Fibroblast of villous mesenchyme (primary cell): ENCODE data around the gene EPHA7. TPM values are rescaled to one million over a fixed set of nuclear protein-coding genes. Genes with fewer than 3 reads are reported as not detected.

Source experiments
- DNase-seq: peaks from one replicate; pipeline ENCODE4 v3.0.0-alpha.2; 2010; ENCODE audit warnings: low read depth
- H3K4me3 ChIP-seq: 2 replicates; pipeline ENCODE4 v1.5.1; 2011; ENCODE audit warnings: low read depth, mild to moderate bottlenecking, low read length
- total RNA-seq: library from RNA; depleted of rRNA; stranded (reverse); fragments of >200 nt; gene quantifications from 2 replicates; pipeline ENCODE4 v1.2.3, GENCODE V29; 2012
- TF ChIP-seq, protein P1 (sequence below): IDR thresholded peaks from 2 replicates; pipeline ENCODE4 v1.5.1; 2012; ENCODE audit warnings: low read depth, mild to moderate bottlenecking, low read length; ENCODE audit not compliant: insufficient read depth

Gene EPHA7
- total RNA-seq, 1 donor, result 0.43 TPM

DNA sequence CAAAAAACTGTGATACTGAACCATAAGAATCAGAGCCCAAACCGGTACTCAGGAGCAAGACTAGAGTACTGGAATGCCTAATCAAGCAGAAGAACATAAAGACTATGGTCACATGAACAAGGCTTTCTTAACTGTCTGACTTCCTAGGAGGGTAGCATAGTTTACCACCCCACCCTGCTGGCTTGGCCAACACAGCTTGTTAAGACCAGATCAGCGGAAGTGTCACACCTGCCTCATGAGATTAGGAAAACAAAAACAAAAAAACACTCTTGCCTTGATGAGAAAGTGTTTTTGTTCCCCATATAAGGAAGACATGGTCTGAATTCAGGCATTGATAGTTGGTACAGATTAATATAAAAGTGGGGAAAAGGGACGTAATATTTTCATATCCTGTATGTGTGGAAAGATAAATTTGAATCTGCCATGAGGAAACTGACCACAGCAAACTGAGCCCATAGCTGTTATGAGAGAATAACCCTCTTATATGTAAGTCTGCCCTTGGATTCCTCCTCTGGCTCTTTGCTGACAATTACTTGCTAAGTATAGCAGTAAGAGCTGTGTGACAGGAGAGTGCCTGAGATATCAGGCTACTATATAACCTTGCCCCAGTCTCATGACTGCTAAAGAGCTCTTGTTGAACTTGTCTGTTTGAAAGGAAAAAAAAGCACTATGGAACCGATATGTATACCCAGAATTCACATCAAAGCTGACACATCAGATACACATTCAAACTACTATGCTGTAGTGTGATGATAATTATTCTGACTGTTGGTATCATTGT is 197.1 kb downstream of the EPHA7 start:
- TF ChIP-seq, protein P1, sequence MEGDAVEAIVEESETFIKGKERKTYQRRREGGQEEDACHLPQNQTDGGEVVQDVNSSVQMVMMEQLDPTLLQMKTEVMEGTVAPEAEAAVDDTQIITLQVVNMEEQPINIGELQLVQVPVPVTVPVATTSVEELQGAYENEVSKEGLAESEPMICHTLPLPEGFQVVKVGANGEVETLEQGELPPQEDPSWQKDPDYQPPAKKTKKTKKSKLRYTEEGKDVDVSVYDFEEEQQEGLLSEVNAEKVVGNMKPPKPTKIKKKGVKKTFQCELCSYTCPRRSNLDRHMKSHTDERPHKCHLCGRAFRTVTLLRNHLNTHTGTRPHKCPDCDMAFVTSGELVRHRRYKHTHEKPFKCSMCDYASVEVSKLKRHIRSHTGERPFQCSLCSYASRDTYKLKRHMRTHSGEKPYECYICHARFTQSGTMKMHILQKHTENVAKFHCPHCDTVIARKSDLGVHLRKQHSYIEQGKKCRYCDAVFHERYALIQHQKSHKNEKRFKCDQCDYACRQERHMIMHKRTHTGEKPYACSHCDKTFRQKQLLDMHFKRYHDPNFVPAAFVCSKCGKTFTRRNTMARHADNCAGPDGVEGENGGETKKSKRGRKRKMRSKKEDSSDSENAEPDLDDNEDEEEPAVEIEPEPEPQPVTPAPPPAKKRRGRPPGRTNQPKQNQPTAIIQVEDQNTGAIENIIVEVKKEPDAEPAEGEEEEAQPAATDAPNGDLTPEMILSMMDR, result no peak
- DNase-seq, result no peak
- no peak overlapping the region for H3K4me3 ChIP-seq

DNA sequence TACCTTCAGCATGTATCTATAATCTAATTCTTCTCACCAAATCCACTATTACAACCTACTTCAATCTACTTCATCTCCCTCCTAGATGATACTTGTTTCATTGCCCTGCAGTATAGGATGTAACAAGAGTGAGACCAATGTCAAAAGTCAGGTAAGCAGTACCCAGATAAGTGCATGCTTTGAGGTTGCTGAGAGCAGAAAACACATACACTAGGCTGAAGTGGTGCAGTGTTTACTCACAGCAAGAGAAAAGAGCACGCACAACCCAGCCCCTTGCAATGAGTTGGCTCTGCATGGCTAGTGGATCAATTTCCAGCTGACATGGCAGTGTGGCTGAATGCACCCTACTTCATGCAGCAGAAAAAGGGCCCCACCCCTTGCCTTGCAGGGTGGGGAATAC is 199.9 kb downstream of the EPHA7 start:
- TF ChIP-seq, protein P1, result no peak
- DNase-seq, result no peak

DNA sequence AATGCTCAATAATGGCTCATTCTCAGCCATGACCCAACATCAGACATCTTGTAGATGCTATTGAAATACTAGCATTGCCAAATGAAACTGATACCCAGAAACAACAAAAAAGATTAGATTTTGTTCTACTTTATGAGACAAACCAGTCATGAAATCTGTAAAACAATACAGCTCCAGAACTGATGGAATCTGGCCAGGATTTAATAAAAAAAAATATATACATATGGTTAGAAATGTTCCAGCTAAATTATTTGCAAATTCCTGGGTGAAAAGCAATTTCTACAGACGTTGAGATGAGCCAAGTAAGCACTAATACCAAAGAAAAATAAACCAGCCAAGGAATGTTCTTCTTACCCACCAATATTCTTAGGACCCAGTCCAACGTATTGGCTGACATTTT is 201.3 kb downstream of the EPHA7 start:
- no peak for DNase-seq
- H3K4me3 ChIP-seq, result no peak overlapping the region
- TF ChIP-seq, protein P1, result no peak

More for the DNA sequence above, 199.9 kb downstream of the EPHA7 start:
- no peak overlapping the region for H3K4me3 ChIP-seq

DNA sequence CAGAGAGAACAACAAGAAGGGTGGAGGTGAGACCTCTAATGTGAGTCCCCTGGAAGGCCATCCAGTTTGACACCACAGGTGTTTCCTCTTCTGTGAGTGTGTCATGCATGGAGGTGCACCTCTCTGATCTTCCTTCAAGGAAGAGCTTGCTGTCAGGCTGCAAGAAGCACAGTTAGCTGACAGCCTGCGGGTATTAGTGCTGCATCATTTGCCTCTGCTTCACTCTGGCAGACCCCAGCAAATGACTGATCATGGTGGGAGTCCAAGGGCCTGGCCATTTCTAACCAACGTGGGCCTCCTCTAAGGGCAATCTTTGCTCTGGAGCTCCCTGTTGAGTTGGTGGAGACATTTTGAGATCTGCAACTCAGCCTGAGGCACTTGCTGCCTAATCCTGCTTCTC is 206.3 kb downstream of the EPHA7 start:
- H3K4me3 ChIP-seq, result no peak overlapping the region
- no peak for DNase-seq
- TF ChIP-seq, protein P1, result no peak

DNA sequence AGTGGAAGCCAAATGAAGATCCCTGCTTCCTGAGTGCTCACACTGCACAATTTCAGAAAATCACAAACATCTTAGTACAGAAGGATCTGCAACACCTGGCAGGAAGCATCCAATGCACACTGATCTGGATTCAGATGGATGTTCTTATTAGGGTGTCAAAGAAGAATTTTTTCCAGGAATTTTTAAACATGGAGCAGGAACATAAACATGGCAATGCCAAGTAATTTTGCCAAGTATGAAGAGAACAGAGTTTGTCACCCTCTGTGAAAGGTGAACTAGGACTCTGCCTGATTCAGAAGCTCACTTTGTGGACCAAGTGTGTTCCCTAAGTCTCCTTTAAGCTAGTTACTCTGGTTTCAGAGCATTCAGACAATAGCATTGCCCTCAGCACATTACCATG is 208.5 kb downstream of the EPHA7 start:
- no peak overlapping the region for H3K4me3 ChIP-seq
- DNase-seq, result no peak
- TF ChIP-seq, protein P1, result no peak

DNA sequence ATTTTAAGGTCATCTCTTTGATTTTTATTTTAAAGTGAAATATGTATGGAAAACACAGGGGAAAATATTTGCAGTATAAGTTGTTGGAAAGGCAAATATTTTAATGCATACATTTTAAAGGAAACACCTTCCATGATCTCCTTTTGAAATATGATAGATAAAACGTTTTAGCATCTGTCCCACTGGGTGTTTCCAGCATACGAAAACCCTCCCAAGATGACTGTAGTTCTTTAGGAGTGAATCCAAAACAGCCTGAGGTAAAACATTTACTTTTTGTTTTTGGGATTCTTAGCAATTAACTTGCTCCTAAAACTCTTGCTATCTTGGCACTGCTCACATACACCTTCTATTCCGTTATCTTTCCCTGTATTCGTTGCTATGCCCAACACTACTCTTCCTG is 210.0 kb downstream of the EPHA7 start:
- H3K4me3 ChIP-seq, result no peak overlapping the region
- TF ChIP-seq, protein P1, result no peak
- no peak for DNase-seq
